ENCODE results near the gene MTMR3. TPM values are rescaled to one million over a fixed set of nuclear protein-coding genes. Genes with fewer than 3 reads are reported as not detected.

Gene MTMR3
- total RNA-seq, 1 donor from 2014 or later: 41.0 TPM

- Histone ChIP-seq H2AFZ (ENCODE audit: low read depth, low read length) (no peak overlapping the region), H3K4me2 (ENCODE audit: low read length) (no peak overlapping the region), H3K9me3 (ENCODE audit: insufficient read depth, low read depth, low read length) (no peaks in the 10 kb centered on the region), H3K9ac (ENCODE audit: low read length) (no peak overlapping the region), H3K4me3 (ENCODE audit: insufficient read depth, low read depth, low read length) (no peak overlapping the region), H4K20me1 (ENCODE audit: insufficient read depth, low read length) (no peaks in the 10 kb centered on the region), H3K36me3 (ENCODE audit: insufficient read depth, low read length) (peaks cover 2% of the 10 kb centered on the region), H3K27ac (ENCODE audit: low read depth, low read length) (no peak overlapping the region), H3K4me1 (ENCODE audit: insufficient read depth, low read length) (no peaks in the 10 kb centered on the region), H3K27me3 (ENCODE audit: insufficient read depth, low read length) (no peaks in the 10 kb centered on the region), H3K79me2 (ENCODE audit: insufficient read depth, low read length) (no peaks in the 10 kb centered on the region)
- H3K36me3 Mint-ChIP-seq (ENCODE audit: low read depth, unreplicated experiment): peaks cover 30% of the 10 kb centered on the region
- TF ChIP-seq EZH2 (IDR thresholded peaks at IDR 0.05; ENCODE audit: insufficient read depth, low read length) (no peak), CTCF (IDR thresholded peaks at IDR 0.05; ENCODE audit: insufficient read depth, low read depth, low read length) (no peak)
- FAIRE-seq (no peak), DNase-seq (ENCODE audit: low read depth) (no peak)
- H3K4me3 Mint-ChIP-seq (ENCODE audit: unreplicated experiment): no peak overlapping the region
- H3K27me3 Mint-ChIP-seq (ENCODE audit: low read depth, unreplicated experiment): no peaks in the 10 kb centered on the region
- no peaks in the 10 kb centered on the region for H3K9me3 Mint-ChIP-seq (ENCODE audit: unreplicated experiment)
- peaks cover 12% of the 10 kb centered on the region for H3K4me1 Mint-ChIP-seq (ENCODE audit: low read depth, unreplicated experiment)
- no peak overlapping the region for H3K27ac Mint-ChIP-seq (ENCODE audit: unreplicated experiment)
These were observed 148.4 kb downstream of the MTMR3 start for GRCh38 chr22:30031328-30031727.

GRCh38 chr22:30031764-30032455, 148.9 kb downstream of the MTMR3 start:
- no peaks in the 10 kb centered on the region for H3K27me3 ChIP-seq (ENCODE audit: insufficient read depth, low read length)
- Mint-ChIP-seq H3K4me1 (ENCODE audit: low read depth, unreplicated experiment) (peaks cover 17% of the 10 kb centered on the region), H3K9me3 (ENCODE audit: unreplicated experiment) (no peaks in the 10 kb centered on the region), H3K27me3 (ENCODE audit: low read depth, unreplicated experiment) (no peaks in the 10 kb centered on the region), H3K36me3 (ENCODE audit: low read depth, unreplicated experiment) (peaks cover 24% of the 10 kb centered on the region), H3K4me3 (ENCODE audit: unreplicated experiment) (no peak overlapping the region), H3K27ac (ENCODE audit: unreplicated experiment) (no peak overlapping the region)
- no peak overlapping the region for H3K4me3 ChIP-seq (ENCODE audit: insufficient read depth, low read depth, low read length)
- no peaks in the 10 kb centered on the region for H3K79me2 ChIP-seq (ENCODE audit: insufficient read depth, low read length)
- TF ChIP-seq EZH2 (IDR thresholded peaks at IDR 0.05; ENCODE audit: insufficient read depth, low read length) (no peak), CTCF (IDR thresholded peaks at IDR 0.05; ENCODE audit: insufficient read depth, low read depth, low read length) (no peak)
- H2AFZ ChIP-seq (ENCODE audit: low read depth, low read length): no peak overlapping the region
- H4K20me1 ChIP-seq (ENCODE audit: insufficient read depth, low read length): no peaks in the 10 kb centered on the region
- no peak for FAIRE-seq
- H3K4me1 ChIP-seq (ENCODE audit: insufficient read depth, low read length): peaks cover 3% of the 10 kb centered on the region
- no peak overlapping the region for H3K27ac ChIP-seq (ENCODE audit: low read depth, low read length)
- no peaks in the 10 kb centered on the region for H3K36me3 ChIP-seq (ENCODE audit: insufficient read depth, low read length)
- H3K9me3 ChIP-seq (ENCODE audit: insufficient read depth, low read depth, low read length): no peaks in the 10 kb centered on the region
- H3K9ac ChIP-seq (ENCODE audit: low read length): no peak overlapping the region
- H3K4me2 ChIP-seq (ENCODE audit: low read length): no peak overlapping the region
- DNase-seq (ENCODE audit: low read depth): no peak

- Histone ChIP-seq H3K4me3 (ENCODE audit: insufficient read depth, low read depth, low read length) (no peak overlapping the region), H3K4me2 (ENCODE audit: low read length) (no peak overlapping the region), H2AFZ (ENCODE audit: low read depth, low read length) (no peak overlapping the region), H3K4me1 (ENCODE audit: insufficient read depth, low read length) (peaks cover 8% of the 10 kb centered on the region), H3K79me2 (ENCODE audit: insufficient read depth, low read length) (no peaks in the 10 kb centered on the region), H4K20me1 (ENCODE audit: insufficient read depth, low read length) (no peaks in the 10 kb centered on the region), H3K9ac (ENCODE audit: low read length) (no peak overlapping the region), H3K27me3 (ENCODE audit: insufficient read depth, low read length) (no peaks in the 10 kb centered on the region), H3K9me3 (ENCODE audit: insufficient read depth, low read depth, low read length) (no peaks in the 10 kb centered on the region), H3K27ac (ENCODE audit: low read depth, low read length) (no peak overlapping the region), H3K36me3 (ENCODE audit: insufficient read depth, low read length) (no peaks in the 10 kb centered on the region)
- no peak overlapping the region for H3K27ac Mint-ChIP-seq (ENCODE audit: unreplicated experiment)
- peaks cover 22% of the 10 kb centered on the region for H3K36me3 Mint-ChIP-seq (ENCODE audit: low read depth, unreplicated experiment)
- peaks cover 22% of the 10 kb centered on the region for H3K4me1 Mint-ChIP-seq (ENCODE audit: low read depth, unreplicated experiment)
- H3K9me3 Mint-ChIP-seq (ENCODE audit: unreplicated experiment): no peaks in the 10 kb centered on the region
- no peaks in the 10 kb centered on the region for H3K27me3 Mint-ChIP-seq (ENCODE audit: low read depth, unreplicated experiment)
- DNase-seq (ENCODE audit: low read depth): no peak
- TF ChIP-seq CTCF (IDR thresholded peaks at IDR 0.05; ENCODE audit: insufficient read depth, low read depth, low read length) (no peak), EZH2 (IDR thresholded peaks at IDR 0.05; ENCODE audit: insufficient read depth, low read length) (no peak)
- H3K4me3 Mint-ChIP-seq (ENCODE audit: unreplicated experiment): no peak overlapping the region
- FAIRE-seq: no peak
These were observed 150.2 kb downstream of the MTMR3 start for GRCh38 chr22:30033137-30033536.
